BLaER1 treated with 17β-estradiol and CSF1 and Interleukin-3, amounts not matched to agents 10 nM and 100 nM (cell line): ENCODE results near the gene TP73.
A peak's percentile ranks its signal among the peaks of the same experiment; 100 is the strongest.

Source experiments
- H3K27ac ChIP-seq, 11 experiments: shearing (Covaris generic); formaldehyde crosslinking; 2 replicates each; pipeline ENCODE4 v1.8.1; 2022
- H3K27me3 ChIP-seq, 11 experiments: shearing (Covaris generic); formaldehyde crosslinking; 2 replicates each; pipeline ENCODE4 v1.8.1; 2022
- H3K36me3 ChIP-seq, 11 experiments: shearing (Covaris generic); formaldehyde crosslinking; 2 replicates each; pipeline ENCODE4 v1.8.1; 2022
- H3K4me1 ChIP-seq, 10 experiments: shearing (Covaris generic); formaldehyde crosslinking; 2 replicates each; pipeline ENCODE4 v1.8.1; 2022
- H3K4me2 ChIP-seq, 11 experiments: shearing (Covaris generic); formaldehyde crosslinking; 2 replicates each; pipeline ENCODE4 v1.8.1; 2022
- H3K4me3 ChIP-seq, 10 experiments: shearing (Covaris generic); formaldehyde crosslinking; 2 replicates each; pipeline ENCODE4 v1.8.1; 2022
- H3K9ac ChIP-seq, 11 experiments: shearing (Covaris generic); formaldehyde crosslinking; 2 replicates each; pipeline ENCODE4 v1.8.1; 2022
- H3K9me3 ChIP-seq, 11 experiments: shearing (Covaris generic); formaldehyde crosslinking; replicated peaks in 1 of 11; 2 replicates each; pipeline ENCODE4 v1.8.1; 2022
- H4K20me1 ChIP-seq, 11 experiments: shearing (Covaris generic); formaldehyde crosslinking; 2 replicates each; pipeline ENCODE4 v1.8.1; 2022
- Cebpa-rat ChIP-seq, 11 experiments: shearing (Covaris generic); IDR thresholded peaks; 2 replicates each; pipeline ENCODE4 v1.8.1; 2022

TP73 gene

DNA sequence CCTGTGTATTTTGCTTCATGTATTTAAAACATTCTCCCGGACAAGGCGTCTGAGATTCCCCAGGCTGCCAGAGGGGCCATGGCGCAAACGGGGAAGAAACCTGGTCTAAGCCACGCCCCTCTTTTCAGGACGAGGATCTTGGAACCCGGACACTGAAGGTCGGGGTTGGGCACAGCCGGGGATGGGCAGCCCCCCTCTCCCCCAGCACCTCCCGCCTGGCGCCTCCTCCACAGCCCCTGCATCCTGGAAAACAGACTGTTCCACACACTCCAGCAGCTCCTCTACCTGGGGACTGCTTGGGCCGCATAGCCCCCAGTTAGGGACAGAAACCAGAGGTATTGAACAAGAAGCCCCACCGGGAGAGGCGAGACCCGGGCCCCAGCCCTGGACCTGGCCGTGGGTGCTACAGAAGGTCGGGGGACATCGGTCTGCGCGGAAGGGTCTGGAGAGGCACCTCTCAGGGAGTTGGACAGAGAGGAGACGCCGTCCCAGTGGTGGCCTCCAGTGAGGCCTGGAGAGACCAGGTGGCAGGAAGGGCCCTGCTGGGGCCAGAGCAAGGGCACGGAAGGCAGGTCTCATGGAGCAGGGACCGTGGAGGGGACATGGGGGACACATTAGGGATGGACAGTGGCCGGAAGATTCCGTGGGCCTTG lies 5.4 kb downstream of the TP73 start:
- Histone ChIP-seq H3K4me3 (no peak overlapping the region), H3K9me3 (no peaks in the 10 kb centered on the region), H3K27ac (no peak overlapping the region), H3K4me2 (peak overlapping the region in 5 of 11 experiments; percentile 2 to 19 (median 12); a peak in 3 of 22 replicates), H3K9ac (no peak overlapping the region), H3K4me1 (peaks cover 0 to 13% (median 4%) of the 10 kb centered on the region in 10 experiments; a peak in 4 of 20 replicates), H4K20me1 (peaks cover 0 to 6% (median 0%) of the 10 kb centered on the region in 11 experiments; a peak in 2 of 22 replicates), H3K36me3 (no peaks in the 10 kb centered on the region), H3K27me3 (peaks cover 24 to 51% (median 34%) of the 10 kb centered on the region in 11 experiments)
- TF ChIP-seq Cebpa-rat (IDR thresholded peaks at IDR 0.05) = no peak

DNA sequence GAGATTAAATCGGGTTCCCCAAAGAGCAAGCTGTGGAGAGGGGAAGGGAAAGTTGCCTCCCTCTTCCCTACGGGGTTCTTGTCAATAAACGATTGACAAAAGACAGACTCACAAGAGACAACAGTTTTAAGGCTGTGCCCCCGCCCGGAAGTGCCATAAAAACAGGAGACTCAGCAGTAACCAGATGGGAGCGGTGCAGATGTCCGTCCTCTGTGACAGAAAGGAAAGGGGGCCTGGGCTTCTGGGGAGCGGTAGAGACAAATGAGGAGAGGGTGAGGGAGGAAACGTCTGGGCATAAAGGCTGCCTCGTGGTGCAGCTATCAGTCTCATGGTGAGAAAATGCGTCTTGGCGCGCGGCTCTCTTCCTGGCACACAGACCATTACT lies 5.9 kb downstream of the TP73 start:
- Histone ChIP-seq H3K27me3 (peaks cover 19 to 46% (median 29%) of the 10 kb centered on the region in 11 experiments), H3K4me3 (no peak overlapping the region), H3K4me2 (peak overlapping the region in 6 of 11 experiments; percentile 2 to 27 (median 14); a peak in 4 of 22 replicates), H3K9ac (no peak overlapping the region), H3K9me3 (no peaks in the 10 kb centered on the region), H3K27ac (no peak overlapping the region), H3K36me3 (no peaks in the 10 kb centered on the region), H4K20me1 (peaks cover 0 to under 1% (median 0%) of the 10 kb centered on the region in 11 experiments; a peak in 1 of 22 replicates), H3K4me1 (peaks cover 0 to 18% (median 6%) of the 10 kb centered on the region in 10 experiments; a peak in 7 of 20 replicates)
- TF ChIP-seq Cebpa-rat (IDR thresholded peaks at IDR 0.05) = no peak

DNA sequence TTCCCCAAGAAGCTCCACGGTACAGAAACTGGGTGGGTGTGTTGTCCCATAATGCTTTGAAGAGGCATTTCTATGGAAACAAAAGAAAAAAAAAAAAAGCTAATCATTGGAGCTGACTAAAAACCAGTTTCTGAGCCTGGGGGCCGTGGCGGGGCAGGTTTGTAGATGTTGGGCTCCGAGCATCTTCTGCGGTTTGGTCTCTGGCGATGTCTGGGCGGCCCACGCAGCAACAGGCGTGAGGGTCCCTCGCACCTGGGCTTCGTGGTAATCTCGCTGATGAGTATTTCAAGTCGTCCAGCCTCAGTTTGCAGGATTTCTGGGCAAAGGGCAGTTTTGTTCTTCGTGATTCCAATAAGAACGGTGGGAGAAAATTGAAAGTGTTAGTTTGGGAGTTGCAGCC lies 6.8 kb downstream of the TP73 start:
- no peak overlapping the region for H3K4me3 ChIP-seq
- no peaks in the 10 kb centered on the region for H3K9me3 ChIP-seq
- TF ChIP-seq Cebpa-rat (IDR thresholded peaks at IDR 0.05) = no peak
- no peak overlapping the region for H3K27ac ChIP-seq
- no peak overlapping the region for H3K4me2 ChIP-seq
- no peaks in the 10 kb centered on the region for H3K36me3 ChIP-seq
- H3K27me3 ChIP-seq = peaks cover 10 to 37% (median 20%) of the 10 kb centered on the region in 11 experiments
- no peak overlapping the region for H3K9ac ChIP-seq
- no peaks in the 10 kb centered on the region for H4K20me1 ChIP-seq
- H3K4me1 ChIP-seq = peaks cover 4 to 27% (median 13%) of the 10 kb centered on the region in 10 experiments

DNA sequence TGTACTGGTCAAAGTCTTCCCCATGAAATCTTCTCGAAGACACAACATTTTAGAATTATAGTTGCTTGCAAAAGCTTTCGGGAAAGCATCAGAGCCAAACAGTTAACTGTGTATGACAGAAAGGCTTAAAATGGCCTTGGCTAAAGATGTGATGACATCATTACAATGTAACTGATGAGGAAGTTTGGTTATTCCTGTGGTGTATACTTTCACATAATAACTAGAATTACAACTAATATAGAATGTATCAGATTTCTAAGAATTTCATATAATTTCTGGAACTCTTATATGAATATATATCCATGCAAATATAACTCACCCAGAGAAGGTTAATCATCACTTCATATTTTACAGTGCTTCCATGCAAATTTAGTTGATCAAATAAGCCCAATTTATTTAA lies 8.4 kb downstream of the TP73 start:
- no peak for TF ChIP-seq Cebpa-rat (IDR thresholded peaks at IDR 0.05)
- Histone ChIP-seq H3K4me1 (peaks cover 20 to 43% (median 29%) of the 10 kb centered on the region in 10 experiments), H4K20me1 (no peaks in the 10 kb centered on the region), H3K4me3 (no peak overlapping the region), H3K4me2 (peak overlapping the region in 1 of 11 experiments; percentile 14; a peak in 1 of 22 replicates), H3K9me3 (no peaks in the 10 kb centered on the region), H3K27ac (no peak overlapping the region), H3K27me3 (peaks cover 0 to 21% (median 4%) of the 10 kb centered on the region in 11 experiments; a peak in 7 of 22 replicates), H3K36me3 (no peaks in the 10 kb centered on the region), H3K9ac (no peak overlapping the region)

DNA sequence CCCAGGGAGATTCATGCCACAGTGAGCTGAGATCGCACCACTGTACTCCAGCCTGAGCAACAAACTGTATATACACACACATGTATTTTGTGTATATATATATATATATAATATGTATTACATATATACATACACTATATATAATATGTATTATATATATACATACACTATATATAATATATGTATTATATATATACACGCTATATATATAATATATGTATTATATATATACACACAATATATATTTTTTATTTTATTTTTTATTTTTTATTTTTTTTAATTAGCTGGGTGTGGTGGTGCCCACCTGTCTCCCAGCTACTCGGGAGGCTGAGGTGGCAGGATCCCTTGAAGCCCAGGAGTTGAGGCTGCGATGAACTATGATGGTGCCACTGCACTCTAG lies 9.3 kb downstream of the TP73 start:
- Histone ChIP-seq H3K27ac (no peak overlapping the region), H3K36me3 (no peaks in the 10 kb centered on the region), H3K4me3 (no peak overlapping the region), H3K9me3 (no peaks in the 10 kb centered on the region), H3K4me1 (peaks cover 30 to 52% (median 38%) of the 10 kb centered on the region in 10 experiments), H3K27me3 (peaks cover 0 to 15% (median 0%) of the 10 kb centered on the region in 11 experiments; a peak in 6 of 22 replicates), H4K20me1 (no peaks in the 10 kb centered on the region), H3K4me2 (no peak overlapping the region), H3K9ac (no peak overlapping the region)
- TF ChIP-seq Cebpa-rat (IDR thresholded peaks at IDR 0.05) = no peak

DNA sequence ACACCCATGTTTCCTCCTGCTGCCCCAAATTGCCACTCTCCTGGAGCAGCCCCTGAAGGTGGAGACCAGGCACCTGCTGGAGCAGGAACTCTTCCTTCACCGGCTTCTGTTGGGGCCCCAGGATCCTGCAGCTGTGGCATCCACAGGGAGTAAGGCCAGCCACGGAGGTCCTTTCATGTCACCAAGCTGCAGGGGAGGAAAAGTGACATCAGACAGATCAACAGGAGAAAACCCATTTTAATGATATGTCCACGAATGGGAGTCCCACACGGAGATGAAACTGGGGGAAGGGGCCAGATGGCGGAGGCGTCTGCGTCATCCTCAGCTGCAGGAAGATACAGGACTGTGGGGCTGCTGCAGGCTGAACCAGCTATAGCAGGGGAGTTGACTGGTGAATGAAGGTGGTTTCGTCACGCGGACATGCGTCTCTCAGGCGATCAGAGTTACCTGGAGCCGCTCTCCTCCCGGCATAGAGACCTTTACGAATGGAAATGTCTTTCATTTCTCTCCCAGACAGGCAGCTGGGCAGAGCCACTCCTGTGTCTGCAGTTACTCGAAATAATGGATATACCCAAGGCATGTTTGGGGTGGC lies 9.9 kb downstream of the TP73 start:
- Histone ChIP-seq H3K36me3 (no peaks in the 10 kb centered on the region), H3K27ac (no peak overlapping the region), H3K4me2 (no peak overlapping the region; a peak in 1 of 22 replicates), H3K4me1 (peaks cover 35 to 57% (median 44%) of the 10 kb centered on the region in 10 experiments), H3K9me3 (no peaks in the 10 kb centered on the region), H3K4me3 (no peak overlapping the region), H3K9ac (no peak overlapping the region), H3K27me3 (peaks cover 0 to 9% (median 0%) of the 10 kb centered on the region in 11 experiments; a peak in 6 of 22 replicates), H4K20me1 (no peaks in the 10 kb centered on the region)
- TF ChIP-seq Cebpa-rat (IDR thresholded peaks at IDR 0.05) = no peak

DNA sequence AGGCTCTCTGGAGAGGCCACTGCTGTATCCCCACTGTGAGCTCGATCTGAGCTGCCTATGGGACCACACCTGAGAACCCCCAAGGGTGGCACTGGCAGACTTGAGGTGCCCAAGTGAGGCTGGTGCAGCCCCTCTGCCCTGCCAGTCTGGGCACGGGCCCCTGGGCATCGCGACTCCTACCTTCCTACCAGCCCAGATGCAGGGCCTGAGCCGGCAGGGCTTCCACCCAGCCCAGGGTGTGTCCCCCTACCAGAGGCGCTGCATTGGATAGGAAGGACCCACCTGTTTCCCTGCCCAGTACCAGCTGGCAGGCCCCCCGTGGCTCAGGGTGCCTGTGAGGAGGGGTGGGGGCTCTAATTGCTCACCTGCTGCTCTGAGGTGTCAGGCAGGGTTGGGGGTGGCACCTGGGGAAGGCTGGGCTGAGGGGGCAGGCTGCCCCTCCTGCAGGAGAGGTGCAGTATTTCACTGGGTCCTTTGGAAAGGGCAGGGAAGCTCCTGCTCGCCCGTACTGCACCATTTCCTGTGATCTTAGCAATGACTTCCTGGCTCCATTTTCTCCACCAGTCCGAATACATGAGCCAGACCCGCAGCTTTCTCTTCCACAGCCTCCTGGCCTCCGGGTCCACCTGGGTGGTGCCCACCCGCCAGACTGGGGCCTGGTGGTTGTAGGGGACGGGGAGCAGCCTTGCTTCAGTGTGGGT lies 11.8 kb downstream of the TP73 start:
- no peak for TF ChIP-seq Cebpa-rat (IDR thresholded peaks at IDR 0.05)
- H3K36me3 ChIP-seq = no peaks in the 10 kb centered on the region
- H3K27ac ChIP-seq = peak overlapping the region in 10 of 11 experiments; percentile 30 to 97 (median 86); a peak in 17 of 22 replicates
- no peaks in the 10 kb centered on the region for H4K20me1 ChIP-seq
- peak overlapping the region in 3 of 11 experiments; percentile 18 to 33 (median 26); a peak in 2 of 22 replicates for H3K9ac ChIP-seq
- peaks cover 55 to 72% (median 60%) of the 10 kb centered on the region in 10 experiments for H3K4me1 ChIP-seq
- peak overlapping the region; percentile 80 to 96 (median 88) for H3K4me2 ChIP-seq
- H3K4me3 ChIP-seq = no peak overlapping the region
- no peaks in the 10 kb centered on the region for H3K9me3 ChIP-seq
- no peaks in the 10 kb centered on the region for H3K27me3 ChIP-seq

DNA sequence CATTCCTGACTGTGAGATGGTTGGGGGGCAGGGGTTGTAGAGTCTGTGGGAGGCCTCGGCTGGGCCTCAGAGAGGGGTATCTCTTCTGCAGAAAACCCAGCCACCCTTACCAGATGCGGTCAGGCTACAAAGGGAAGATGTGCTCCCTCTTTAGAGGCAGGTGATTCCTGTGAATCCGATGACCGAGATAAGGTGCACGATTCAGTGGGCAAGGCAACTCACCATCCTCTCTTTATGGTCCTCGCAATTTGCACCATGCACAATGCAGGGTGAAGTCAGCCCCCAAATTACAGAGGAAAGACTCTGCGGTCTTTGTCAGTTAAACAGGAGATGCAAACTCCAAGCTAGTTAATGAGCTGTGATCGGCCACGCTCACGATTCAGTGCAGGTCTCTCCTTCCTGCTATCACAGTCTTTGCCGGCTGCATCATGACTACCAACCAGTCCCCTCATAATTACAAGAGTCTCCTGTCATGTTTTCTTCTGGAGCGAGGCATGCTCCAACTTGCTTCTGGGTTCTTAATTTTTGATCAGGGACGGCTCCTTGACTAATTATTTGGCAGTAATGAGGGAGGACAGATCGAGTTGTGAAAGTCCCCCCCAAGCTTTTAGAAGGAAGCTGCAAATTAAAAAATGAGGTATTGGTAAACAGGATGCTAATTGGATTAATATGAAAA lies 12.5 kb downstream of the TP73 start:
- Histone ChIP-seq H3K4me3 (no peak overlapping the region), H3K27ac (peak overlapping the region in 10 of 11 experiments; percentile 30 to 97 (median 86); a peak in 17 of 22 replicates), H3K9ac (peak overlapping the region in 3 of 11 experiments; percentile 18 to 33 (median 26); a peak in 2 of 22 replicates), H3K4me1 (peaks cover 60 to 79% (median 67%) of the 10 kb centered on the region in 10 experiments), H3K27me3 (no peaks in the 10 kb centered on the region), H3K9me3 (no peaks in the 10 kb centered on the region), H3K4me2 (peak overlapping the region; percentile 80 to 96 (median 88)), H3K36me3 (no peaks in the 10 kb centered on the region), H4K20me1 (no peaks in the 10 kb centered on the region)
- TF ChIP-seq Cebpa-rat (IDR thresholded peaks at IDR 0.05) = no peak
